NB4 (cell line): ENCODE measurements around the gene FOXC2.

Source experiments
- DNase-seq: peaks from one replicate; pipeline ENCODE4 v3.0.0; 2010; ENCODE audit warnings: low read depth
- H3K4me3 ChIP-seq: one replicate; pipeline ENCODE4 v1.5.1; 2011; ENCODE audit warnings: mild to moderate bottlenecking, low read depth, low read length, moderate library complexity
- MYC ChIP-seq: IDR thresholded peaks from 2 replicates; pipeline ENCODE4 v1.6.1; 2011; ENCODE audit warnings: low read depth, low read length
- POLR2A ChIP-seq: IDR thresholded peaks from 2 replicates; pipeline ENCODE4 v1.6.1; 2011; ENCODE audit warnings: mild to moderate bottlenecking; ENCODE audit not compliant: insufficient read length; ENCODE audit errors: extremely low read depth
- TF ChIP-seq, protein P1 (sequence below): IDR thresholded peaks from one replicate; pipeline ENCODE4 v1.5.1; 2012; ENCODE audit warnings: low read depth, low read length
- TF ChIP-seq, protein P2 (sequence below): IDR thresholded peaks from 2 replicates; pipeline ENCODE4 v1.6.1; 2011; ENCODE audit warnings: low read depth, low read length

Gene FOXC2

DNA sequence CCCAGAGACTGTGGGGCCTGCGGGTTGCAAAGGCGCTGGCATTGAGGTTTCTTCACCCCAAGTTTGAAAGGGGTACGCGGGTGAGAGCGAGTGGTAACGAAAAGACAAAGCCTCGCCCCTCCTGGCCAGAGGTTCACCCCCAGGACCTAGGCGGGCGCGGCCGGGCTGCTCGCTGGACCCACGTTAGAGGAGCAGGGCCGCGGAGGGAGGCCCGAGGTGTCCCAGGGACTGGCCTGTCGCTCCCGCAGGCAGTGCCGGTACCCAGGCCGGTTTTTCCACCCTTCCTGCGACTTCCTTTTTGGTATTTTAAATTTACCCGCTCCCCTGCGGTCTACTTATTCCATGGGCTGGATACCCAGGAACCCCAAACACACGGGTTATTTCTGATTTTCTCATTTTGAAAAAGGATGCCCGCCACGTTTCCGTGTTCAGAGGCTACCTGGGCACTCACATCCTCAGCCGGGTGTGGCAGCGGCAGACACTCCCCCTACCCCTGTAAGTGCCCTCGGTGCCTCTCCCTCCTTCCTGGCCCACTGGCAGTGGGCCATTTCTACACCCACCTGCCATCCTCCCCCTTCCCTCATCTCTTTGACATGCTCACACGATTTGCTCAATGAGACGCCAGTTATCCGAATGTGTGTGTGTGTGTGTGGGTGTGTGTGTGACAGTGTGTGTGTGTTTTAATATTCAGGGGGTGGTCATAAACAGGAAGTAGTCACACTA, 10.1 kb downstream of the FOXC2 start:
- no peak overlapping the region for H3K4me3 ChIP-seq
- TF ChIP-seq, protein P1, sequence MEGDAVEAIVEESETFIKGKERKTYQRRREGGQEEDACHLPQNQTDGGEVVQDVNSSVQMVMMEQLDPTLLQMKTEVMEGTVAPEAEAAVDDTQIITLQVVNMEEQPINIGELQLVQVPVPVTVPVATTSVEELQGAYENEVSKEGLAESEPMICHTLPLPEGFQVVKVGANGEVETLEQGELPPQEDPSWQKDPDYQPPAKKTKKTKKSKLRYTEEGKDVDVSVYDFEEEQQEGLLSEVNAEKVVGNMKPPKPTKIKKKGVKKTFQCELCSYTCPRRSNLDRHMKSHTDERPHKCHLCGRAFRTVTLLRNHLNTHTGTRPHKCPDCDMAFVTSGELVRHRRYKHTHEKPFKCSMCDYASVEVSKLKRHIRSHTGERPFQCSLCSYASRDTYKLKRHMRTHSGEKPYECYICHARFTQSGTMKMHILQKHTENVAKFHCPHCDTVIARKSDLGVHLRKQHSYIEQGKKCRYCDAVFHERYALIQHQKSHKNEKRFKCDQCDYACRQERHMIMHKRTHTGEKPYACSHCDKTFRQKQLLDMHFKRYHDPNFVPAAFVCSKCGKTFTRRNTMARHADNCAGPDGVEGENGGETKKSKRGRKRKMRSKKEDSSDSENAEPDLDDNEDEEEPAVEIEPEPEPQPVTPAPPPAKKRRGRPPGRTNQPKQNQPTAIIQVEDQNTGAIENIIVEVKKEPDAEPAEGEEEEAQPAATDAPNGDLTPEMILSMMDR, result no peak
- TF ChIP-seq, protein P2, sequence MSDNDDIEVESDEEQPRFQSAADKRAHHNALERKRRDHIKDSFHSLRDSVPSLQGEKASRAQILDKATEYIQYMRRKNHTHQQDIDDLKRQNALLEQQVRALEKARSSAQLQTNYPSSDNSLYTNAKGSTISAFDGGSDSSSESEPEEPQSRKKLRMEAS, result no peak
- no peak for TF ChIP-seq MYC
- TF ChIP-seq POLR2A, result no peak
- no peak for DNase-seq

DNA sequence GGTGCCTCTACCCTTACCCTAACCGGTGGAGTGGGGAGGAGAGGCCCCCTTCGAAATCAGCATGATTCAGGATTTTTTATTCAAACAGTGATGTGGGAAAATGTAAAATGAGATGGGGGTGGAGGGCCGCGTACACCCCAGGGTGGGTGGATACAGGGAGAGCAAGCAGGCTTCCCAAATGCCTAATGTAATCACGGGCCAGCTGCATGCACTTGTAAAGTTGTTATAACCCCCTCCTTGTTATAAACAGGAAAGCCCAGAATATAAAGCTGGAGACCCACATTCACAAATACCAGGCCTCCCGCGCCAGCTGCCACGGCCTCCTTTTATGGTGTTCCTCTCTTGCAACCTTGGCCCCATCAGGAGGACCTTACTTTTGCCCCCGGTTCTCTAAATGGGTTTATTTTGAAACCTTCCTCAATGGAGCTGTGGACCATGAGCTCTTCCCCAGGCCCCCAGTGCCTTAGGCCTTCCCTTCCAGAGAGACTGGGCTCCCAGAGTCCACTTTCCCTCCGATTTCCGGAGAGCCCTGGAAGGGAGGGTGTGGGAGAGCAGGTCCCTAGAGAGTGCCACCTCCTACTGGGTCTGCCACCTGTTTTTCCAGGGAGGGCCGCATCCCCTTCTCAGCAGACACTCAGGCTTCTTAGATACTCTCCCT, 10.8 kb downstream of the FOXC2 start:
- TF ChIP-seq, protein P2, result no peak
- TF ChIP-seq, protein P1, result no peak
- TF ChIP-seq POLR2A (no peak), MYC (no peak)
- no peak overlapping the region for H3K4me3 ChIP-seq
- DNase-seq, result no peak

DNA sequence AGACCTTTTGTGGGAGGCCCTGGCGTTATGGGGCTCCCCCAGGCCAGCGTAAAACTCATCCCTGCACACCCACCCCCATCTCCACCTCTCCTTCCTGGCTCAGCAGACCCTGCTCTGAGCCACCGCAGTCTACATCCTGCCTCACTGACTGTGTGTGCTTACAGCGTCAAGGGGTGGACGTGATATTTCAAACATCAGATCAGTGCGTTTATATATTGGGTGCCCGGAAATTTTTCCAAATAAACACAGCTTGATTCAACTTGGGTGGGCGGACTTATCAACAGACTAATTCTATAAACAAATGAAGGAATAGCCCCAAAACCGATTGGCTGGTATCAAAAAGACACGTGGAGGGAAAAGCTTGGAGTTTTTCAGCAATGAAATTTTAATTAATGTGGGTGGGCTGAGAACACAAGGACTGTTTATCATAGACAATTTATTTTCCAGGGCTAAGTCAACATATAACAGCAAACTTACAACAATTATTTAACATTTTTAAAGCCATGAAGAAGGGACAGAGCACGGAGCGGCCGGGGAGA, 11.5 kb downstream of the FOXC2 start, which contains the start of gene FOXL1:
Gene FOXL1, plus strand, starts transcription at position 489 of the 539 bp plus-strand sequence. CDS start 175 bp downstream, outside the sequence.
- DNase-seq, result no peak
- TF ChIP-seq, protein P1, result no peak
- TF ChIP-seq, protein P2, result no peak
- TF ChIP-seq POLR2A (no peak), MYC (no peak)
- no peak within 1 kb of the TSS for H3K4me3 ChIP-seq

DNA sequence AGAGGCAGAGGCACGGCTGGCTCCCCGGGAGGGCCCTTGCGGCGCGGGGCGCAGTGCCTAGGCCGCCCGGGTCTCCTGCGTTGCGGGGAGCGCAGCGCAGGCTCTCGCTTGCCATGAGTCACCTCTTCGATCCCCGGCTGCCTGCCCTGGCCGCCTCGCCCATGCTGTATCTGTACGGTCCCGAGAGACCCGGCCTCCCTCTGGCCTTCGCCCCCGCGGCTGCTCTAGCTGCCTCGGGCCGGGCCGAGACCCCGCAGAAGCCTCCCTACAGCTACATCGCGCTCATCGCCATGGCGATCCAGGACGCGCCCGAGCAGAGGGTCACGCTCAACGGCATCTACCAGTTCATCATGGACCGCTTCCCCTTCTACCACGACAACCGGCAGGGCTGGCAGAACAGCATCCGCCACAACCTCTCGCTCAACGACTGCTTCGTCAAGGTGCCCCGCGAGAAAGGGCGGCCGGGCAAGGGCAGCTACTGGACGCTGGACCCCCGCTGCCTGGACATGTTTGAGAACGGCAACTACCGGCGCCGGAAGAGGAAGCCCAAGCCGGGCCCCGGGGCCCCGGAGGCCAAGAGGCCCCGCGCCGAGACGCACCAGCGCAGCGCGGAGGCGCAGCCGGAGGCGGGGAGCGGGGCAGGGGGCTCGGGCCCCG, 12.1 kb downstream of the FOXC2 start:
- TF ChIP-seq, protein P2, result no peak
- TF ChIP-seq POLR2A (no peak), MYC (no peak)
- TF ChIP-seq, protein P1, result no peak
- DNase-seq, result no peak
- H3K4me3 ChIP-seq, result no peak overlapping the region

DNA sequence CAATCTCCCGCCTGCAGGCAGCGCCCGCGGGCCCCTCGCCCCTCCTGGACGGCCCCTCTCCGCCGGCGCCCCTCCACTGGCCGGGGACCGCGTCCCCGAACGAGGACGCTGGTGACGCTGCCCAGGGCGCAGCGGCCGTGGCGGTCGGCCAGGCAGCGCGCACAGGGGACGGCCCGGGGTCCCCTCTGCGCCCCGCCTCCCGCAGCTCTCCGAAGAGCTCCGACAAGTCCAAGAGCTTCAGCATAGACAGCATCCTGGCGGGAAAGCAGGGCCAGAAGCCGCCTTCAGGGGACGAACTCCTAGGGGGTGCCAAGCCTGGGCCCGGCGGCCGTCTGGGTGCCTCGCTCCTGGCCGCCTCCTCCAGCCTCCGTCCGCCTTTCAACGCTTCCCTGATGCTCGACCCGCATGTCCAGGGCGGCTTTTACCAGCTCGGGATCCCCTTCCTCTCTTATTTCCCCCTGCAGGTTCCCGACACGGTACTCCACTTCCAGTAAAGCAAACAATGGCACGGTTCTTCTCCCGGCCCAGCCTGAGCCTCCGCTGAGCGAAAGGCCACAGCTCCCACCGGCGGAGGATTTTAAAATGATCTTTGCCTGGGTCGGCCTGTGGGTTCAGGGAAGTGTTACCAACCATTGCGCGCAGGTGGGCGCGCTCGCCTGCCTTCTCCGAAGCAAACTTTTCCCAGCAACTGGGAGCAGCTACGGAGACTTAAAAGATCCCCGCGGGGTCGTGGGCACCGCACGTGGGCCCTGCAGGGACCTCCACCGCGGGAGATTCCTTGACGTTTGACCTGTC, 12.8 kb downstream of the FOXC2 start:
- no peak for DNase-seq
- TF ChIP-seq MYC, result no peak
- TF ChIP-seq, protein P2, result no peak
- no peak for TF ChIP-seq POLR2A
- TF ChIP-seq, protein P1, result no peak
- no peak overlapping the region for H3K4me3 ChIP-seq
